GM19395 (cell line): Measurements from ENCODE around the gene MC1R.
"Not testable (repeated sequence)": the region's sequence is repeated elsewhere in the genome, so short reads cannot be mapped to it uniquely, and the experiment has no call there.

Experiments used
- ATAC-seq: cut with Tn5 transposase; IDR thresholded peaks from one replicate; pipeline ENCODE4 v1.9.1; 2021; ENCODE audit warnings: mild to moderate bottlenecking, moderate library complexity; ENCODE audit not compliant: unreplicated experiment

MC1R gene

DNA sequence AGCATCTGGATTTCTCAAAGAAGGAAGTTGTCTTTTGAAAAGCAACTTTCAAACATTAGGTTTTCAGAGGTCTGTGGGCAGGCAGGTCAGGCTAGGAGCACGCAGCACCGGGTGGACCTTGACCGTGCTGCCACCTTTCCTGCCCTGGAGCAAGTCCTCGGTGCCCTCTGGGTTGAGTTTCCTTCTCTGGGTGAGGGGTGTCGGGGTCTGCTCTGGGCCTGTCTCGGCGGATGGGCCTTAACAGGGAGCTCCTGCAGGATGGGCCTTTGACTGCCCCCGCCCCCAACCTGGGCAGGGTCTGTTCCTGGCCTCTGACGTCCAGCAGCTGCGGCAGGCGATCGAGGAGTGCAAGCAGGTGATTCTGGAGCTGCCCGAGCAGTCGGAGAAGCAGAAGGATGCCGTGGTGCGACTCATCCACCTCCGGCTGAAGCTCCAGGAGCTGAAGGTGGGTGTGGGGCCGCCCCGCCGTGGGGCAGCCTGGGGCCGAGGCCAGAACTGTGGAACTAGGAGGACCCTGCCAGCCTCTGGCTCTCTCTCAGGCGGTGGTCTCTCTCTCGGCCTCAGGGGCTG is 38.6 kb downstream of the MC1R start:
- no peak for ATAC-seq

DNA sequence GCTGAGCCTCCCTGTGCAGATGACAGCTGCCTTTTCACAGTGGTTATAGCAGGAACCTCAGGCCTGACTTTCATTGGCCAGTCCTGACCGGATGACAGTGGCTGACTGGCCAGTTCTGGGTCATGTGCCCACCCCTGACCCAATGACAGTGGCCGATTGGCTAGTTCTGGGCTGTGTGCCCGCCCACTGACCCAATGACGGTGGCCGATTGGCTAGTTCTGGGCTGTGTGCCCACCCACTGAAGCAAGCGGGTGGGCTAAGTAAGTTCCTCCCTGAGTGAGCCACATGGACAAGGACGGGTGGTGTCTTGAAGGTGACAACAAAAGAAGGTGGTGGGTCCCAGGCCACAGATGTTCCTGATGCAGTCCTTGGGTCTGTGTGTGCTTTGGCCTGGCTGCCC is 39.4 kb downstream of the MC1R start:
- ATAC-seq: no peak

- ATAC-seq: no peak
Observed at GRCh38 chr16:89958596-89958995, 39.9 kb downstream of the MC1R start.

DNA sequence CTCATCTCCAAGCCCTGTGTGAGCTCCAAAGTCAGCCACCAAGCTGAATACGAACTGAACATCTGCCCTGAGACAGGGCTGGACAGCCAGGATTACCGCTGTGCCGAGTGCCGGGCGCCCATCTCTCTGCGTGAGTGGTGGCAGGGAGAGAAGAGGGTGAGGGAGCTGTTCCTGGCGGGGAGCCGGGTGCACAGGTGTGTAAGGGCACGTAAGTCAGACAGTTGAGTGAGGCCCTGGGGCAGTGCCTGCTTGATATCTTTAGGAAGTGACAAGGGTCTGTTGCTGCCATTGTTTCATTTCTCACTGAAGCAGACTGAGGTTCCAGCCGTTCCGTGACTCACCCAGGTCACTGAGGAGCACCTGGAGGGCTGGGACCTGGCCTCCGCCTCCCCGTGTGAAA is 42.3 kb downstream of the MC1R start:
- ATAC-seq: no peak

GRCh38 chr16:89961920-89962319 is 43.3 kb downstream of the MC1R start:
- ATAC-seq: no peak

- ATAC-seq: no peak
Observed at GRCh38 chr16:89962754-89963498, 44.3 kb downstream of the MC1R start.

- ATAC-seq: no peak
Observed at GRCh38 chr16:89964201-89964600, 45.5 kb downstream of the MC1R start.

DNA sequence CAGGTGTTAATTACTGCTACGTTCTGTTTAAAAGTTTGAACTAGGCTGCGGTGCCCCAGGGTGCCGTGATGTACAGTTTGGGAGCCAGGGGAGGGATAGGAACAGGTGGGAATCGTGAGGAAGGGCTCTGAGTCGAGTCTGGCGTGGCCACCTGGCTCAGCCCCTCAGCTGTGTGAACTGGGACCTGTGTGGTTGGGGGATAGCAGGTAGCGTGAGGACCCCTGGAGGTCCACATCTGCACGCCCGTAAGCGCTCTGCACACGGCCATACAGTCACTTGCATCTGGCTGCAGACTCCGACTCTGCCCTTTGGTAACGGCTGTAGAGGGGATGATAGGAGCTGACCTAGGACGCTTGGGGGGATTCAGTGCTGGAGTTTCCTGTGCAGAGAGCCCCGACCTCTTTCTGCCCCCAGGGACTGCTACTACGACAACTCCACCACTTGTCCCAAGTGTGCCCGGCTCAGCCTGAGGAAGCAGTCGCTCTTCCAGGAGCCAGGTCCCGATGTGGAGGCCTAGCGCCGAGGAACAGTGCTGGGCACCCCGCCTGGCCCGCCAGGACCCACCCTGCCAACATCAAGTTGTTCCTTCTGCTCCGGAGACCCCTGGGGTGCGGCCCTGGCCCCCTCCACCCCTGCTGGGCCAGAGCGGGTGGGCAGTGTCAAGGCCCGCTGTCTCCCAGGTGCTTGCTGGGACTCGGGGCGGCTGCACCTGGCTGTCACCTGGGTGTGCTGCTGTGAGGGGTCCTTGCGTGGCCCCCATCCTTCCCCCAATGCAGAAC is 47.0 kb downstream of the MC1R start:
- no peak for ATAC-seq

- ATAC-seq: no peak
Observed at GRCh38 chr16:89966756-89967155, 48.1 kb downstream of the MC1R start.

- not testable (repeated sequence) for ATAC-seq
Observed at GRCh38 chr16:89967436-89967835, 48.8 kb downstream of the MC1R start.

DNA sequence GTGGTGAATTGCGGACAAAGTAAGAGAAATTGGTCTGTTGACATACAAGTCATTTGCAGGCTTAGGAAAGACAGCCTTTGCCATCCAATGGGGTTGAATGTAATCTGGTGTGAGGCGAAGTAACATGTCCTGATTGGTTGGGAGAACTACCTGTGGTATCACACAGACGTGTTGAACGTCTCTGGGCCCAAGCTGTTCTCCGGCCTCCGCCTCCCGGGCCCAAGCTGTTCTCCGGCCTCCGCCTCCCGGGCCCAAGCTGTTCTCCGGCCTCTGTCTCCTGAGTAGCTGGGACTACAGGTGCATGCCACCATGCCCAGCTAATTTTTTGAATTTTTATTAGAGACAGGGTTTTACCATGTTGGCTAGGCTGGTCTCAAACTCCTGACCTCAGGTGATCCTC is 49.4 kb downstream of the MC1R start:
- not testable (repeated sequence) for ATAC-seq

DNA sequence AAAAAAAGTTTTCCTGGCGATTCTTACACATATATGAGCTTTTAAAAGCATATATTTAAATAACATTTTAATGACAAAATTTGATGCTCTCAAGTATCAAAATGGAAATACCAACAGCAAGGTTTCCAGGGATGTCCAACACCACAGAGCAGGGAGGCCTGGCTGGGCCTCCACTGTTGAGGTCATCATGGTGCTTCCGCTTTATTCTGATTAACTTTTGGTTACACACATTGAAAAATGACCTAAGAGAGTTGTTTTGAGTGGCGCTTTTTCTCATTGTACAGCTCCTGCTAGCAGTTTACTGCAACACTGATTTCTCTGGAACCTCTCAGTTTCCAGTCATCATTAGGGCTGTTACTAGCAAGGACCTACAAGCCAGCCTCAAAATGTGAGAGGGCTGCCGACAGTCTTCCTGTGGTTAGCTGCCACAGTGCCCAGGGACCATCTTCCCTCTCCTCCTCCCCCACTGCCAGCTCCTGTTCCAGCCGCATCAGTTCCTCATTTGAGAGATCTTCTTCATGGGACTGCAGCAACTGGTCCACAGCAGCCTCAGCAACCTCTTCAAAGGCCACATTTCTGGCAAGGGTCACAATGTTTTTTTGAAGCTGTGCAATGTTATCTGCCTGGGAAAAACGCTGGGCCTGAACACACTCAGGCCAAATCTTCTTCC is 51.2 kb downstream of the MC1R start:
- no peak for ATAC-seq
